HUES64 (cell line): ENCODE data around the gene MAP4.

ENCODE experiments used
- H3K27ac ChIP-seq: 2 replicates; pipeline ENCODE4 v1.7.0; 2013; ENCODE audit warnings: low read depth, low read length, inconsistent platforms
- H3K27me3 ChIP-seq: 2 replicates; pipeline ENCODE4 v1.6.1; 2013; ENCODE audit warnings: mild to moderate bottlenecking, low read length; ENCODE audit not compliant: insufficient read depth
- H3K36me3 ChIP-seq: 2 replicates; pipeline ENCODE4 v1.6.1; 2013; ENCODE audit warnings: mild to moderate bottlenecking, low read length; ENCODE audit not compliant: insufficient read depth
- H3K4me1 ChIP-seq: 2 replicates; pipeline ENCODE4 v1.6.1; 2013; ENCODE audit warnings: mild to moderate bottlenecking, low read length, moderate library complexity; ENCODE audit not compliant: insufficient read depth
- H3K4me3 ChIP-seq: 2 replicates; pipeline ENCODE4 v1.5.1; 2013; ENCODE audit warnings: mild to moderate bottlenecking, low read length, moderate library complexity
- H3K9ac ChIP-seq: 2 replicates; pipeline ENCODE4 v1.6.1; 2013; ENCODE audit warnings: mild to moderate bottlenecking, low read depth, low read length
- H3K9me3 ChIP-seq: 2 replicates; pipeline ENCODE4 v1.6.1; 2013; ENCODE audit warnings: low read depth, low read length; ENCODE audit not compliant: insufficient read depth
- WGBS: fragments of 150-250, 120-280 bp; methylation state at CpG from one replicate; pipeline ENCODE4 v1.1.7; 2013; ENCODE audit warnings: missing lambda C conversion rate; 5-methylcytosine and 5-hydroxymethylcytosine counted together

Gene MAP4

DNA sequence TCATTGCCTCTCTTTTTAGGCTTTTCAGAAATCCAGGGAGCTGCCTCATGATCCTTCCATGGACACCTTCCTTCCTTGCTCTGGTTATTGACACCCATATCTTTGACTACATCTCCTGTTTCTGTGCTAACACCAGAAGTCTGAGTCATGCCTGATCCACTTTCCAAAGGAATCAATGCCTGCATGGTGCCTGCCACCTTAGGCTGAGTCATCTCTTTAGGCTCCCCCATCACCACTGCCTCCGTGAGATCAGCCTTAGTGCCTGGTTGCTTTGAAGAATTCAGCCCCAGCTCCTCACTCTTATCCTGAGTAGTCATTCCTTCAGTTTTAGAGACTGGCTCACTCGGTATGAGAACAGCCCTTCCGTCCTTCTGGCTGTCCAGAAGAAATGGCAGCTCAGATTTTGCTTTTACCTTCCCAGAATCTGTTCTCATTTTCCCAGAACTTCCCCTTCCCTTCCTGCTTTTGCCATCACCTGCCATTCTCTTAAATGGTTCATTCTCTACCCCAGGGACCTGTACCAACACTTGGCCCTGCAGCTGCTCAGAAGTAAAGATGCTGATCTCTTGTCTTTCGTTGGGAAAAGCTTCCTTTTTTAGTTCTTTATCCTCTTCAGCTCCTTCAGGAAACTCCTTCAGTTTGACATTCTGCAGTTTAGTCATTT is 105.3 kb downstream of the MAP4 start:
- WGBS = 72% methylated on average over 4 of the region's 4 CpGs
- Histone ChIP-seq H3K27me3 (no peaks in the 10 kb centered on the region), H3K36me3 (peaks cover 63% of the 10 kb centered on the region), H3K9ac (no peak overlapping the region), H3K4me3 (no peak overlapping the region), H3K4me1 (peaks cover 3% of the 10 kb centered on the region; the same call in 1 of the 2 replicates), H3K9me3 (no peaks in the 10 kb centered on the region), H3K27ac (no peak overlapping the region)

DNA sequence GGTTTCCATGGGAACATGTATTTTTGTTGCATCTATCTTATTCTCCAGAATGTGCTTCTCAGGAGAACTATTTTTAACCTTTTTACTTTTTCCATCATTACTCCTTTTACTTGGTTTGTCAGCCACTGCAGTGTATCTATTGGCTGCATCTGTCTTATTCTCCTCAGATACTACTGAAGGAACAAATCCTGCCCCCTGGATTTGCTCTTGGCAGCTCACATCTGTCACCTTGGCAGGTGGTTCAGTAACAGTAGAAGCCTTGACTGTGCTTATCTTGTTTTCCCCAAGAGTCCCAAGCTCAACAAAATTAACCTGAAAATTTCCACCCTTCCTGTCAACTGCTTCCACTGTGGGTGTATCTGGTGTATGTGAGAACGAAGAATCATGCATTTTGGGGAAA is 106.0 kb downstream of the MAP4 start:
- peaks cover 56% of the 10 kb centered on the region for H3K36me3 ChIP-seq

GRCh38 chr3:47909607-47910006 is 106.6 kb downstream of the MAP4 start:
- 98% methylated on average over 2 of the region's 2 CpGs for WGBS
- peaks cover 56% of the 10 kb centered on the region for H3K36me3 ChIP-seq

More for the DNA sequence above, 106.0 kb downstream of the MAP4 start:
- Histone ChIP-seq H3K9me3 (no peaks in the 10 kb centered on the region), H3K9ac (no peak overlapping the region), H3K27ac (no peak overlapping the region), H3K4me1 (peaks cover 3% of the 10 kb centered on the region; the same call in 1 of the 2 replicates), H3K27me3 (no peaks in the 10 kb centered on the region), H3K4me3 (no peak overlapping the region)
- no CpG with 5 or more reads among the region's 1 CpG for WGBS

GRCh38 chr3:47908744-47909143 is 107.5 kb downstream of the MAP4 start:
- no peak overlapping the region for H3K9ac ChIP-seq
- H3K36me3 ChIP-seq = peaks cover 52% of the 10 kb centered on the region
- H3K27ac ChIP-seq = no peak overlapping the region
- 96% methylated on average over 4 of the region's 4 CpGs for WGBS
- H3K4me1 ChIP-seq = peaks cover 3% of the 10 kb centered on the region; the same call in 1 of the 2 replicates
- H3K9me3 ChIP-seq = no peaks in the 10 kb centered on the region
- no peak overlapping the region for H3K4me3 ChIP-seq
- no peaks in the 10 kb centered on the region for H3K27me3 ChIP-seq

More at GRCh38 chr3:47909607-47910006, 106.6 kb downstream of the MAP4 start:
- H3K4me3 ChIP-seq = no peak overlapping the region
- peak overlapping the region; percentile 28; the same call in 1 of the 2 replicates for H3K27ac ChIP-seq
- peaks cover 3% of the 10 kb centered on the region; the same call in 1 of the 2 replicates for H3K4me1 ChIP-seq
- no peaks in the 10 kb centered on the region for H3K27me3 ChIP-seq
- no peak overlapping the region for H3K9ac ChIP-seq
- no peaks in the 10 kb centered on the region for H3K9me3 ChIP-seq

DNA sequence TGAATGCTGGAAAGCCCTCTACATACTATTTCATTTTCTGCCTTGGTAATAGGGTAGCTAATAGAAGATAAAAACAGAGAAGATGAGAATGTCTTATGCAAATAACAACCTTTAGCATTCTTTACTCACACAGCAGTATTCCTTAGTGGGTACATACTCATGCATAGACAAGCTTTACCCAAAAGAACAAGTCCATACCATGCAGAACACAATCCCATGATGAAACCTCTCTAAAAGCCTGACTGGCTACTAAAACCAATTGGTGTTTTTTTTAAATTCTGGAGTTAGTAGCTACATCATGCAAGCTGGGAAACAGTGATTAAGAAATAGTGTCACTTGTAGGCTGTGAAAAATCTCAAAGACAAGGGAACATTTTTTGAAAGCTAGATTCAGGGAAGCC is 108.4 kb downstream of the MAP4 start:
- Histone ChIP-seq H3K9ac (no peak overlapping the region), H3K27ac (no peak overlapping the region), H3K36me3 (peaks cover 42% of the 10 kb centered on the region), H3K4me1 (peaks cover 3% of the 10 kb centered on the region; the same call in 1 of the 2 replicates), H3K4me3 (no peak overlapping the region), H3K9me3 (no peaks in the 10 kb centered on the region), H3K27me3 (no peaks in the 10 kb centered on the region)

GRCh38 chr3:47902746-47903145 is 113.5 kb downstream of the MAP4 start:
- Histone ChIP-seq H3K9me3 (no peaks in the 10 kb centered on the region), H3K27me3 (no peaks in the 10 kb centered on the region), H3K4me3 (no peak overlapping the region), H3K9ac (no peak overlapping the region), H3K36me3 (peaks cover 39% of the 10 kb centered on the region; the same call in 1 of the 2 replicates), H3K27ac (no peak overlapping the region), H3K4me1 (no peaks in the 10 kb centered on the region)

GRCh38 chr3:47901280-47901833 is 114.9 kb downstream of the MAP4 start:
- H3K27me3 ChIP-seq = no peaks in the 10 kb centered on the region
- H3K36me3 ChIP-seq = peaks cover 36% of the 10 kb centered on the region; the same call in 1 of the 2 replicates
- no peak overlapping the region for H3K9ac ChIP-seq
- H3K9me3 ChIP-seq = no peaks in the 10 kb centered on the region
- H3K27ac ChIP-seq = no peak overlapping the region
- H3K4me1 ChIP-seq = no peaks in the 10 kb centered on the region
- 96% methylated on average over 7 of the region's 7 CpGs for WGBS
- H3K4me3 ChIP-seq = no peak overlapping the region

GRCh38 chr3:47899495-47900108 is 116.6 kb downstream of the MAP4 start:
- no peaks in the 10 kb centered on the region for H3K9me3 ChIP-seq
- 96% methylated on average over 3 of the region's 3 CpGs for WGBS
- H3K27me3 ChIP-seq = no peaks in the 10 kb centered on the region
- H3K27ac ChIP-seq = no peak overlapping the region
- no peaks in the 10 kb centered on the region for H3K4me1 ChIP-seq
- no peak overlapping the region for H3K9ac ChIP-seq
- no peak overlapping the region for H3K4me3 ChIP-seq
- peaks cover 31% of the 10 kb centered on the region; the same call in 1 of the 2 replicates for H3K36me3 ChIP-seq

DNA sequence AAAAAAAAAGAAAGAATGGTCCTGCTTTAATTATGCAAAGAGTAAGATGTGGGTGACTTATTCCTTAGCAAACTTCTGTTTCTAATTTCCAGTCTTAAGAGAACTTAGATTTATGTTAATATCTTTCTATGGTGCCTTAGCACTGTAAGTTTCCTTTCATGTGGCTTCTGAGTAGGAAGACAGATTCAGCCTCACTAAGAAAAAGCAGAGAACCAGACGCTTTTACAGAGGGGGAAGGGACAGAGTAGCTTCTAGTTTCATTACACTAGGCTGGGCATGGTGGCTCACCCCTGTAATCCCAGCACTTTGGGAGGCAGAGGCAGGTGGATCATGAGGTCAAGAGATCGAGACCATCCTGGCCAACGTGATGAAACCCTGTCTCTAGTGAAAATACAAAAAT is 118.3 kb downstream of the MAP4 start:
- Histone ChIP-seq H3K9ac (no peak overlapping the region), H3K9me3 (no peaks in the 10 kb centered on the region), H3K36me3 (peaks cover 27% of the 10 kb centered on the region; the same call in 1 of the 2 replicates), H3K27me3 (no peaks in the 10 kb centered on the region), H3K27ac (no peak overlapping the region), H3K4me1 (peaks cover 11% of the 10 kb centered on the region), H3K4me3 (no peak overlapping the region)
- 96% methylated on average over 3 of the region's 3 CpGs for WGBS

DNA sequence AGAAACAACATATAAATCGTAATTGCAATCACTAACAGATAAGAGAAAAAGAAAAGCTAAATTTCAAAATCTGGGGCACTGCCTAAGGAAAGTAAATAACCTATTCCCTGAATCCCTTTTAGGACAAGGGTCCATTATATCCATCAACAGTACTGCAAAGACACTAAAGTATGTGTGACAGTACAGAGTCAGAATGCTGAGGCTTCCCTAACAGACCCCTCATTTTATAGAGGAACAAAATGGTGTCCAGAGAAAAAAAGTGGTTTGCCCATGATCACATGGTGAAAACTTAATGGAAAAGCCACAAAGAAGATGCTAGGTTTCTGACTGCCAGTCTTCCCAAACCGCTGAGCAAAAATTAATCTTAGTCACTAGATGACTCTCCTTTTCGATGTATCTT is 119.5 kb downstream of the MAP4 start:
- Histone ChIP-seq H3K27ac (no peak overlapping the region), H3K4me3 (no peak overlapping the region), H3K27me3 (no peaks in the 10 kb centered on the region), H3K4me1 (peaks cover 24% of the 10 kb centered on the region), H3K36me3 (peaks cover 26% of the 10 kb centered on the region), H3K9ac (no peak overlapping the region), H3K9me3 (no peaks in the 10 kb centered on the region)
- WGBS = 98% methylated on average over 3 of the region's 3 CpGs

DNA sequence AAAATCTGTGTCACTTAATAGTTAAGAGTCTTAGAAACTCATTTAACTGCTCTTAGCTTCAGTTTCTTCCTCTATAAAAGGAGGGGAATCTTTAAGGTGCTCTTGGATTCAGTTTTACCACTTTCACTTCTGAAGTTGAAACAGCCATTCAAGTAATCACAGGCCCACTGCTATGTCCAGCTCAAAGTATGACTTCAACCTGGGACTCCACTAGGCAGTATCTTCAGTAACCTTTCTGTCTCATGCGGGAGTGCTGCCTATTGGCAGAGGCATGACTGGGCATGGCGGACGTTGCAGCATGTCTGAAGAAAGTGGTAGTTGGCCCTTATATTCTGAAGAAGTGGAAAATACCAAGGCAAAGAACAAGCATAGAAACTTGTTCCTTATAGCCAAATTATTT is 121.0 kb downstream of the MAP4 start:
- Histone ChIP-seq H3K9me3 (no peaks in the 10 kb centered on the region), H3K27me3 (no peaks in the 10 kb centered on the region), H3K9ac (no peak overlapping the region), H3K36me3 (peaks cover 26% of the 10 kb centered on the region), H3K4me3 (no peak overlapping the region), H3K4me1 (peaks cover 39% of the 10 kb centered on the region), H3K27ac (no peak overlapping the region)
- 96% methylated on average over 3 of the region's 3 CpGs for WGBS
